Stimulated activated CD8-positive, alpha-beta memory T cell treated with anti-CD3 and anti-CD28 coated beads, Interleukin-15, amount 100 ng/mL, for 48 hours (primary cell): ENCODE measurements around the gene GNL3.
"Not testable (repeated sequence)": the region's sequence is repeated elsewhere in the genome, so short reads cannot be mapped to it uniquely, and the experiment has no call there.

Experiments used
- DNase-seq, 2 donors: peaks; one replicate each; pipeline ENCODE4 v3.0.0-alpha.2; 2020; ENCODE audit warnings: low read depth in 2 of 2

GNL3 gene, protein sequence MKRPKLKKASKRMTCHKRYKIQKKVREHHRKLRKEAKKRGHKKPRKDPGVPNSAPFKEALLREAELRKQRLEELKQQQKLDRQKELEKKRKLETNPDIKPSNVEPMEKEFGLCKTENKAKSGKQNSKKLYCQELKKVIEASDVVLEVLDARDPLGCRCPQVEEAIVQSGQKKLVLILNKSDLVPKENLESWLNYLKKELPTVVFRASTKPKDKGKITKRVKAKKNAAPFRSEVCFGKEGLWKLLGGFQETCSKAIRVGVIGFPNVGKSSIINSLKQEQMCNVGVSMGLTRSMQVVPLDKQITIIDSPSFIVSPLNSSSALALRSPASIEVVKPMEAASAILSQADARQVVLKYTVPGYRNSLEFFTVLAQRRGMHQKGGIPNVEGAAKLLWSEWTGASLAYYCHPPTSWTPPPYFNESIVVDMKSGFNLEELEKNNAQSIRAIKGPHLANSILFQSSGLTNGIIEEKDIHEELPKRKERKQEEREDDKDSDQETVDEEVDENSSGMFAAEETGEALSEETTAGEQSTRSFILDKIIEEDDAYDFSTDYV

DNA sequence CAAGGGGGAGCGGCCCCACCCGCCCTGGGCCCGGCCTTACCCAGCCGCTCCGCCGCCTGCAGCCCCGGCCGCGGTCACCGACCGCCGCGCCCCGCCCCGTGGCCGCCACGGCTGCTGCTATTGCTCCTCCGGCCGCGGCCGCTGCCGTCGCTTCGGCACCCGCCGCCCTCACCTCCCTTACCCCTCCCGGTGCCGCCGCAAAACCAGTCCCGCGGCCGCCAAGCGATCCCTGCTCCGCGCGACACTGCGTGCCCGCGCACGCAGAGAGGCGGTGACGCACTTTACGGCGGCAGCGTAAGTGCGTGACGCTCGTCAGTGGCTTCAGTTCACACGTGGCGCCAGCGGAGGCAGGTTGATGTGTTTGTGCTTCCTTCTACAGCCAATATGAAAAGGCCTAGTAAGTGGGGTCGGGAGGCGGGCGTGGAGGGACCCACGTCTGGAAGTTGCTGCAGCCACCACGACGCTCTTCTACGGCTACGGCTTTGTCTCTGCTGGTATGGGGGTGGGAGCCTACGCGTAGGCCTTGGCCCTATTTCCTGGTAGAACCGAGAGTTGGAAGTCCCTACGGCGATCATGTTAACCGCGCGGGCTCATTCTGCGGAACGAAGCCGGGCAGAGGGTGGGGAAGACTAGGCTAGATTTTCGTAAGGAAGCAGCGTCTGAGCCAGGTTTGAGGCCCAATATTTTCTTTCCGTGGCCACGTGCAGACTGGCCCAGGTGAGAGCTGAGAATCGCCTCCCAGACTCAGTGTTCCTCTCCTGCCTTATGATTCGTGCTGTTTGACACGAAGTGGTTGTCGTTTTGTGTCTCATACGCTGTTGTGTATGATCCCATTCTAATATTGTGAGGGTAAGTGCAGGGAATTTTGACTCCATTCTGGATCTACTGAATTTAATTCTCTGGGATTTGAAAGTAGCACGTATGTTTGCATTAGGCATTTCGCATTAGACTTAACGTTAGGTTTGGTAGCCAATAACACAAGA, at the start of gene GNL3, which contains the start of gene PBRM1:
Gene GNL3, plus strand, starts transcription at position 324 of the 983 bp plus-strand sequence. Its CDS starts 61 bp downstream, at position 385.
Gene PBRM1, minus strand, starts transcription at position 205 of the 983 bp plus-strand sequence.
- peak; percentile 89 to 90 for DNase-seq

GRCh38 chr3:52636673-52637072, 49.2 kb upstream of the GNL3 start:
- no peak for DNase-seq

DNA sequence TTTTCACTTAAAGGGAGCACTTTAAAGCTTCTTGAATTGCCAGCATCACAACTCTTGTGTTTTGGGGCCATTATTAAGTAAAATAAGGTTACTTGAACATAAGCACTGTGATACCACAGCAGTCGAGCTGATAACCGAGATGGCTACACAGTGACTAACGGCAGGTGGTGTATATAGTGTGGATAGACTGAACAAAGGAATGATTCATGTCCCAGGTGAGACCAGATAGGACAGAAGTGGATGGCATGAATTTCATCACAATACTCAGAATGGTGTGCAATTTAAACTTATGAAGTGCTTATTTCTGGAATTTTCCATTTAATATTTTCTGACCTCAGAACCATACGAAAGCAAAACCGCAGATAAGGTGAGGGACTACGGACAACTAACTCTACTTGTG, 40.3 kb upstream of the GNL3 start:
- DNase-seq: no peak

DNA sequence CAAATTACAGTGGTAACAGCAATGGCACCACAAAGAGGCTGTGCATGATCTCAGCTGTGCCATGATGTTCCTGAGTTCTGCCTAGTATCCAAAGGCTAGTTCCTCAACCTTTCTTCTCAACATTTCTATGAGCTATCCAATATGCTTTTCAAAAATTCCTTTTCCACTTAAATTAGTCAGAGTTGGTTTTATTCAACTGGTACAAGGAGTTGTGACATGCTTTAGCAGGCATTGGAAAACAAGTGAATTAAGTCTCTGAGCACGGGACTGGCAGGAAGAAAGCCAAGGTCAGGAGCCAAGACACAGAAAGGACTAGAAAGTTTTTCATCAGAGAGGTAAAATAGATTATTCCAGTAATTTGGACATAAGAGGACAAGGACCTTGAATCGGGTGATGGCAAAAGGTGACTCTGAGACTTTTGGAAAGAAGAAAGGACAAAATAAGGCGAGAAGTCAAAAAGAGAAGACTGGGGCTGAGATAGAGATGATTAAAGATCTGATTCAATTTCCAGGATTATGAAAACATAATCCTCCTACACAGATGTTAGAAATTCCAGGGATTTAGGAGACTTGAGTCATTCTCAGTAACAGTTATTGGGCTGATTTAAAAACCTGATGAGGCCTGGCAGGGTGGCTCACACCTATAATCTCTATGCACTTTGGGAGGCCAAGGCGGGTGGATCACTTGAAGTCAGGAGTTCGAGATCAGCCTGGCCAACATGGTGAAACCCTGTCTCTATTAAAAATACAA, 36.2 kb upstream of the GNL3 start:
- no peak for DNase-seq

DNA sequence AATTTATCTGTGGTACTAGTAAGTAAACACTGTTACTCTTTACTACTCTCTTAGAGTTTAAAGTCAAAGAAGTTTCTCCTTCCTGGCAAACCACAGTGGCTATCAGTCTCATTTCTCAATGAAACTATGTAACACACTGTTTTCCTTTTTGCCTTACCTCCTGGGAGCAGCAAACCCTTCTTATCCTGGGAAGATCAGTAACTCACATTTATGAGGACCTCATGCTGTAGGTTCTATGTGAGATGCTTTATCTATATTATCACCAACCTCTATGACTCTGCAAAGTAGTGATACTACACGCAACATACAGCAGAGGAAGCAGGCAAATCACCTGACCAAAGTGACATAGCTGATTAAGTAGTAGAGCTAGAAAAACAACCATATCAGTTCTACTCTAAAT, 35.4 kb upstream of the GNL3 start:
- no peak for DNase-seq

DNA sequence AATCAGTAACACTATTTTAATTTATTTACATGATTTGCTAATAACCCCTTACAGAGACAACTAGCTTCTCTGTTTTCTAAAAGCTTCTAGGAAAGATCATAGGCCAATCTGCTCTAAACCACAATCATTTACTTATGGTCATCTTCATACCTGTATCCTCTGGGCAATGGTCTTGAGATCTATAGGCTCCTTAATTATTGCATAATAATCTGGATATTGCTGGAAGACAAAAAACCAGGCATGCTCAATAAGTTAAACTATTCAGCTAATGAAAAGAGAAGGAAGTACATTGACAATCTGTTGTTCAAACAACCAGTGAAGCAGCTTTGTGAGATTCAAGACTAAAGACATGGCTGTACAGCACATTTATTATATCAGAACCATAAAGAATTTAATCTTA, 34.2 kb upstream of the GNL3 start:
- DNase-seq: no peak

DNA sequence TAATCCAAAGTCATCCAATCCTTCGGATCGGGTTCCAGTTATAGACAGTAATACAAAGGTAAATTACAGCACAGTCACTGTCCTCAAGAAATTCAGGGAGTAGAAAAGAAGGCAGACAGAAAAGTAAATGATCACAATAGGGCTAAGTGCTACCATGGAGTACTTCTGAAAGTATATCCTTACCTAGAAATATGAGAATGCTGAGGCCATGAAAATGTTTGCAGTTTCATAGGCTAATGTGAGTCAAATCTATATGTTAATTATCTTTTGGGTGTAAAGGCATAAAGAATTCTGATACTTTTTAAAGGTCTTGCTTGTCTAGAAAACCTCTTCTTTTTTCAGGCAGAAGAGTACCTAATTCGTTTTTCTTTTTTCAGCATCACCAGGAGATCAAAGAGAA, 29.9 kb upstream of the GNL3 start:
- DNase-seq: no peak

- no peak for DNase-seq
Measured at GRCh38 chr3:52660046-52660445, 25.8 kb upstream of the GNL3 start.

DNA sequence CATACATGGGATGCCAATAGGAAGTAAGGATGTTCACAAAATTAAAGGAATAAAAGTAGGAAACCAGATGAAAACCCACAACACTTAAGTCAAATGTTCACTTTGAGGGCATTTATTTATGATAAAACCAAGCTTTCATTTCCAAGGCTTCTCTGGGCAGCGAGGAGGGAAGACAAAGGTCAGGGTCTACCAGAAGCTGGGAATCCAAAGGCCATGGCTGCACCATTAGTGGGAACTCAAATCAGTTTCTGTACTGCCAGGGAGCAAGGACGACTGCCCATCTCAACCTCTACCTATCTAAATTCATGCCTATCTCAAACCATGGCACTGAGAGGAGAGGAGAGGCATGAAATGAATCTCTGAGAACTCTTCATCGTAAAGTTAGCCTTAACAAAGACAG, 22.7 kb upstream of the GNL3 start:
- no peak for DNase-seq

GRCh38 chr3:52670621-52671521, 15.0 kb upstream of the GNL3 start:
- DNase-seq: peak; percentile 38 to 39

DNA sequence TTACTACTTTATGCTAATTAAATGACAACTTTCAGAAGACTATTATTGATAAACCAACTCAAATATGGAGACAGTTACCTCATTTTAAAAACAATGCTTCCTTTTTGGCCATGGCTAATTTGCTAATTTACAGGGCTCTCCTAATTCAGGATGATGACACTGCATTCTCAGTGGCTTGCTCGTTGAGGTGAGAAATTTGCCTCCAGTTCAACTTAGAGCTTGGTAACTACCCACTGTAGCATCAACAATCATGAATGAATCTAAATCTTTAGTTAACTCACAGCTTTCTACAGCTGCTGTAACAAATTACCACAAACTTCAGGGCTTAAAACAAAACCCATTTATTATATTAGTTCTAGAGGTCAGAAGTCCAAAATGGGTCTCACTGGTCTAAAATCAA, 14.2 kb upstream of the GNL3 start:
- DNase-seq: no peak

DNA sequence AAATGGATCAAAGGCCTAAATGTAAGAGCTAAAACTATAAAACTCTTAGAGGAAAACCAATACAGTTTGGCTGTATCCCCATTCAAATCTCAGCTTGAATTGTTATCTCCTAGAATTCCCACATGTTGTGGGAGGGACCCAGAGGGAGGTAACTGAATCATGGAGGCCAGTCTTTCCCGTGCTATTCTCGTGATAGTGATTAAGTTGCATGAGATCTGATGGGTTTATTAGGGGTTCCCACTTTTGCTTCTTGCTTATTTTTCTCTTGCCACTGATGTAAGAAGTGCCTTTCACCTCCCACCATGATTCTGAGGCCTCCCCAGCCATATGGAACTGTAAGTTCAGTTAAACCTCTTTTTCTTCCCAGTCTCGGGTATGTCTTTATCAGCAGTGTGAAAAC, 9.6 kb upstream of the GNL3 start:
- DNase-seq: not testable (repeated sequence)

DNA sequence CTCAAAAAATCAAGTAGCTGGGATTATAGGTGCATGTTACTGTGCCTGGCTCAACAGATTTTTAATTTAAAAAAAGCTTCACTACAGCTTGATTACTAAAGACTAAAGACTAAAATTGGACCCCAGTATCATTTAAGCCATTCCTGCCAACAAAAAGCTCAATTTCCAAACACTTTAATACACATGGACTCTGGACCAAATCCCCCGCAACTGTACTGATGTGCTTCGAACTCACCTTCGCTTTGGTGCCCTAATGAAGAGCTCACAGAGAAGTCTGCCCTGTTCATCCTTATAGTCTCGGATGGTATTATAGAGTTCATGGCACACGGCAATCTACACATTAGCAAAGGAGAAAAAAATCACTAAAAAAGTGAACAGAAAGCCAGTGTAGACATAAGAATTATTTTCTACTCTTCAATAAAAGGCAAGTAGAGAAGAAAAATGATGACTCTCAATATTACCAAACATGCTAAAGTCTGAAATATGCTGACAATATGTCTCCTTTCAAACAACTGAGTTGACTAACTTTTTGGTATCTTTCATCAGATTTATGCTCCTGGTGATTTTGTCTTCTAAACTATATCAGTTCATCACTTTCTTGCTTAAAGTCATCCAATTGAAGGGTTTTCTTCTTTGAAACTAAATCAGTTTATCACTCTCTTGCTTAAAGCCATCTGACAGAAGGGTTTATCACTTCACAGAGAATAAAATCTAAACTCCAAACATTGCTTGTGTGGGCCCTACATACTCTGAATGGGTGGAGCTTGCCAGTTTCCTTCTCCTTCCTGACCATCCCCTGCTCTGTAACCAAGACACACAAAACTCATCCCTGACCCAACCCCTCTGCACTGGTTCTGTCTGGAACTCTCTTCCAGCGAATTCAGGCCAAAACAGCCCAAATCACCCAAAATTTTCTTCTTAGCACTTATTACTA, 7.3 kb upstream of the GNL3 start:
- DNase-seq: no peak

- no peak for DNase-seq
Measured at GRCh38 chr3:52679199-52679538, 6.7 kb upstream of the GNL3 start.

GRCh38 chr3:52679811-52680210, 6.0 kb upstream of the GNL3 start:
- no peak for DNase-seq

GRCh38 chr3:52681596-52681995, 4.2 kb upstream of the GNL3 start:
- no peak for DNase-seq

GRCh38 chr3:52682016-52682415, 3.8 kb upstream of the GNL3 start:
- peak in 1 of 2 donors; percentile 38 for DNase-seq

DNA sequence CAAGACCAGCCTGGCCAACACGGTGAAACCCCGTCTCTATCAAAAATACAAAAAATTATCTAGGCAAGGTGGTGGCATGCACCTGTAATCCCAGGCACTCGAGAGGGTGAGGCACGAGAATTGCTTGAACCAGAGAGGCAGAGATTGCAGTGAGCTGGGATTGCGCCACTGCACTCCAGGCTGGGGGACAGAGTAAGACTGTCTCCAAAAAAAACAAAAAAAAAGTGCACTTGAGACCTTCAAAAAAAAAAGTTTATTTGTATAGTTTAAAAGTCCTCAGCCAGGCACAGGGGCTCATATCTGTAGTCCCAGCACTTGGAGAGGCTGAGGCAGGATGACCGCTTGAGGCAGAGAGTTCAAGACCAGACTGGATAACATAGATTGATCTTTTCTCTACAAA, 2.2 kb upstream of the GNL3 start:
- DNase-seq: no peak

DNA sequence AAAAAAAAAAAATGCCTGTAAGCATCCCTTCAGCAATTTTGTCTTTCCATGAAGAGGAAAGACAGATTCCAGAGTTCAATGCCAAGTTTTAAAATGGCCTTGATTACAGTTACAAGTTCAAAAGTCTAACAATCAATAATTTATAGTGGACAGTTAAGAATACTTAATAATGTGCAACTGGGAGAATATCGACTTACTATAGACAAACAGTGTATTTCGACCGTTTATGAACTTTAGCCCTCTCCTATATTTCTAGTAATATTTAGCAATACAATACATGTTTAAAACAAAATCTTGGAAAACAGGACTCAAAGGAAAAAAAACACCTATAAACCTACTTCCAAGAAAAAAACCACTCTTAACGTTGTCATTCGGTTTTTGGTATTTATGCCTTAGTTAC, 1.6 kb upstream of the GNL3 start:
- no peak for DNase-seq
